ENCODE results near the gene HEPN1.

Gene HEPN1

DNA sequence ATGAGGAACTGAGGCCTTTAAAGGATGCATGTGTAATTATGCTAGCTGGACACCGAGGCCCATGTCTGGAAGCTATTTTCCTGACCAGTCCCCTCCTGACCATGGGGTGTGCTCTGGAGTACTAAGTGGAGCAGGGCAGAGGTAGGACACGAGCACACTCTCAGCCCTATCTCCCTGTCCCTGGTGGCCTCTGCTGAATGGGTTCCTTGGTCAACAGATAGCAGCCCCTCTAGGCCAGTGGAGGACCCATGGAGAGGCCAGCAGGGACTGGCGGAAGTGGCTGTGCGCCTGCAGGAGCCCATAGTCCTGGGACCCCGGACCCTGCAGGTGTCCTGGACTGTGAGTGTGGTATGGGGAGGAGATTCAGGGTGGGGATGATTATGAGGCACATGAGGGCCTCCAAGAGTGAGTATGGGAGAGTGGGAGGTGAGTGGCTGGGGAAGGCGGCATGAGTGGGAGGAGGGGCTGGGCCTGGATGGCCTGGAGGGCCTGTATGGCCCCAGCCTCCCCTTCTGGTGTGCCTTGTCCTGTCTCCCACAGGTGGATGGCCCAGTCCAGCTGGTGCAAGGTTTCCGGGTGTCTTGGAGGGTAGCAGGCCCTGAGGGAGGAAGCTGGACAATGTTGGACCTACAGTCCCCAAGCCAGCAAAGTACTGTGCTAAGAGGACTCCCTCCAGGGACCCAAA lies 44.3 kb upstream of the HEPN1 start:
- TF ChIP-seq, protein P1, sequence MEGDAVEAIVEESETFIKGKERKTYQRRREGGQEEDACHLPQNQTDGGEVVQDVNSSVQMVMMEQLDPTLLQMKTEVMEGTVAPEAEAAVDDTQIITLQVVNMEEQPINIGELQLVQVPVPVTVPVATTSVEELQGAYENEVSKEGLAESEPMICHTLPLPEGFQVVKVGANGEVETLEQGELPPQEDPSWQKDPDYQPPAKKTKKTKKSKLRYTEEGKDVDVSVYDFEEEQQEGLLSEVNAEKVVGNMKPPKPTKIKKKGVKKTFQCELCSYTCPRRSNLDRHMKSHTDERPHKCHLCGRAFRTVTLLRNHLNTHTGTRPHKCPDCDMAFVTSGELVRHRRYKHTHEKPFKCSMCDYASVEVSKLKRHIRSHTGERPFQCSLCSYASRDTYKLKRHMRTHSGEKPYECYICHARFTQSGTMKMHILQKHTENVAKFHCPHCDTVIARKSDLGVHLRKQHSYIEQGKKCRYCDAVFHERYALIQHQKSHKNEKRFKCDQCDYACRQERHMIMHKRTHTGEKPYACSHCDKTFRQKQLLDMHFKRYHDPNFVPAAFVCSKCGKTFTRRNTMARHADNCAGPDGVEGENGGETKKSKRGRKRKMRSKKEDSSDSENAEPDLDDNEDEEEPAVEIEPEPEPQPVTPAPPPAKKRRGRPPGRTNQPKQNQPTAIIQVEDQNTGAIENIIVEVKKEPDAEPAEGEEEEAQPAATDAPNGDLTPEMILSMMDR (IDR thresholded peaks at IDR 0.05): no peak

DNA sequence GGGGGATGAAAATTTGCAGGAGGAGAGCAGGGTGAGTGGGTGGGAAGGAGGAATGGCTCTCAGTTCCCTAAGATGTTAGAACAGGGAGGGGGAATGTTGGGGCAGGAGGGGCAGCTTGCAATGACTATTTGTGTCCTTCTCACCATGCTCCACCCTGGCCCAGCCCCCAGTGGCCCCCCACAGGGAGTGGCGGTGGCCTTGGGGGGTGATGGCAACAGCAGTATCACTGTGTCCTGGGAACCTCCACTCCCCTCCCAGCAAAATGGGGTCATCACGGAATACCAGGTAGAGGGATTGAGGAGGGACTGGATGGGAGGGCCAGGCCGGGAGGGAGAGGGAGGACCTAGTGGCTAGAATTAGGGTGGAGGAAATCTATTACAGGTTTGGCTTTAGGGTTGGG lies 43.6 kb upstream of the HEPN1 start:
- TF ChIP-seq, protein P1 (IDR thresholded peaks at IDR 0.05): no peak

DNA sequence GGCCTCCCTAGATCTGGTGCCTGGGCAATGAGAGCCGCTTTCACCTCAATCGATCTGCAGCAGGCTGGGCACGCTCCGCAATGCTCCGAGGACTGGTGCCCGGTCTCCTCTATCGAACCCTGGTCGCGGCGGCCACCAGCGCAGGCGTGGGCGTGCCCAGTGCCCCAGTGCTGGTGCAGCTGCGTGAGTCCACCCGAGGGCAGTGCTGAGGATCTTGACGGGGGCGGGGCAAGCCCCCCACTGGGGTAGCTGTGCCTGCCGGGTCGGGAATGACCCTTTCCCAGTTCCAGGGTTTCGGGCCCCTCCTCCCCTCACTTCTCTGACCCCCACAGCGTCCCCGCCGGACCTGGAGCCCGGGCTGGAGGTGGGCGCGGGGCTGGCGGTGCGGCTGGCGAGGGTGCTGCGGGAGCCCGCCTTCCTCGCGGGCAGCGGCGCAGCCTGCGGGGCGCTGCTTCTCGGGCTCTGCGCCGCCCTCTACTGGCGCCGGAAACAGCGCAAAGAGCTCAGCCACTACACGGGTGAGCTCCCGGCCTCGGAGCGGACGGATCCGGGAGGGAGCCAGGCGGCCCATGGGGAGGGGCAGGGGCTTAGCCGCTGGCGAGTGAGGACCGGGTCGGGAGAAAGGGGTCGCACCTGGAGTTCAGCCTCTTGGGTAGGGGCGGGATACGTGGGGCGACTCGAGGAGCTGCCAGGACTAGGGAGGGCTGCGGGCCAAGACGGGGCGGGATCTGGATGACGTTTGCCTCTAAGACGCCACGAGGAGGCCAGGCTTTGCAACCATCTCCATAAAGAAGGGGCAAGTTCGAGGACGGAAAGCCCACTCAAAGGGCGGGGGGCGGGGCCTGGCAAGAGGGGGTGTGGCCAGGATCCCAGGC lies 42.9 kb upstream of the HEPN1 start:
- TF ChIP-seq, protein P1 (IDR thresholded peaks at IDR 0.05): peak; percentile 90

DNA sequence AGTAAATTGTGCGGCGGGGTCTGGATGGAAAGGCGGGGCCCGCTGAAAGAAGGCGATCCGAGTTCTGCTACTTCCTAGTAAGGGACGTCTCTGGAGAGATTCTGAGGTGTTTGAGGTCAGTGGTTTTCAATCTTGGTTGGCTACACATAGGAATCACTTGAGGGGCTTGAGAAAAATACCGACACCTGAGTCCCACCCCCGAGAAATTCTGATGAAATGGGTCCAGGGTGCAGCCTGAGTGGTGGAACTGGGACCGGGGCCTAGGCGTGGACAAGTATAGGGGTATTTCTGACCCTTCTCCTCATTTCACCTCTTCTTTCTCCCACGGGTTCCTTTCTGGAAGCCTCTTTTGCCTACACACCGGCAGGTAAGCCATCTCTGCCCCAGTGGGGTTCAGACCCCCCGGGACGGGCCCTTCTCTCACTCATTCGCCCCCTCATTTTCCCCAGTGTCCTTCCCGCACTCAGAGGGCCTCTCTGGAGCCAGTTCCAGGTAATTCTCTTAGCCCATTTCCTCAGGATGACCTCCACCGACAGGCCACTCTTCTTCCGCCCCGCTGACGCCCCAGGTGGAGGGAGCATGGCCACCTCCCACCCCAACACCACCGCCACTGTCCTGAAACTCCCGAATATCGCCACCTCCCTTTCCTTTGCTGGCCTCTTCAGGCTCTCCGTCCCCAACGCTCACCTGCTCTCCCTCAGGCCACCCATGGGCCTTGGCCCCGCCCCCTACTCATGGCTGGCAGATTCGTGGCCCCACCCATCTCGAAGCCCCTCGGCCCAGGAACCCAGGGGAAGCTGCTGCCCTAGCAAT lies 42.0 kb upstream of the HEPN1 start:
- TF ChIP-seq, protein P1 (IDR thresholded peaks at IDR 0.05): no peak

DNA sequence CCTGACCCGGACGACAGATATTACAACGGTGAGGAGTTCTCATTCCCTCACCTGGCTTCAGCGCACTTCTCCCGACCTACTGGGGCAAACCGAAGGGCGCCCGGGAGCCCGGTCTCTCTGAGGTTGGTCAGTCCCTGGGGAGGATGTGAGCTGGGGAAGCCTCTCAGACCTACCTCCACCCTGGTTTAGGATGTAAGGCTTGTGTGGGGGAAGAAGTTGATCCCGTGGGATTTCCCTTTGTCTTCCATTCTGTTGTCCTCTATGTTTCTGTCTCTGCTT lies 41.5 kb upstream of the HEPN1 start:
- TF ChIP-seq, protein P1 (IDR thresholded peaks at IDR 0.05): no peak

DNA sequence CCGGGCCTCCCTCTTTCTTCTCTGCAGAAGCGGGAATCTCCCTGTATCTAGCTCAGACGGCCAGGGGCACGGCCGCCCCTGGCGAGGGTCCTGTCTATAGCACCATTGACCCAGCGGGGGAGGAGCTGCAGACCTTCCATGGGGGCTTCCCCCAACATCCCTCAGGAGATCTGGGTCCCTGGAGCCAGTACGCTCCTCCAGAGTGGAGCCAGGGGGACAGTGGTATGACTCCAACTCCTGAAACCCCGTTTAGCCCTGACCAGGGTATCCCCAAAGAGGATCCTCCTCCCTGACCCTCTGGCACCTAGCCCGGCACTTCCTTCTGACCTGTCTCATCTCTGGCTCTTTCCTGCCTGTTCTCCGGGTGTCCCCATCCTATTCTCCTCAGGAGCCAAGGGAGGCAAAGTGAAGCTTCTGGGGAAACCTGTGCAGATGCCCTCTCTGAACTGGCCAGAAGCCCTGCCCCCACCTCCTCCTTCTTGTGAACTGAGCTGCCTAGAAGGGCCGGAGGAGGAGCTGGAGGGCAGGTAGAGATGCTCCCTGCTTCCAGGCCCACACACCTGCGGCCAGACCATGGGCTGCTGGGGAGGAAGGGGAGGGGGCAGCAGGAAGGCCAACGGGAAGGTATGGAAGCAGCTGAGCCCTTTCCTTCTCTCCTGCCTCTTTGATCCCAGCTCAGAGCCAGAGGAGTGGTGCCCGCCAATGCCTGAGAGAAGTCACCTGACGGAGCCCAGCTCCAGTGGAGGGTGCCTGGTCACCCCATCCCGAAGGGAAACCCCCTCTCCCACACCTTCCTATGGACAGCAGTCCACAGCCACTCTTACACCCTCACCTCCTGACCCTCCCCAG lies 40.9 kb upstream of the HEPN1 start:
- TF ChIP-seq, protein P1 (IDR thresholded peaks at IDR 0.05): no peak

All from LNCAP (cell line).